ENCODE data around the gene SNAI1.

GRCh38 chr20:50009521-50010454 is 27.0 kb downstream of the SNAI1 start:
- TF ChIP-seq, protein P1, sequence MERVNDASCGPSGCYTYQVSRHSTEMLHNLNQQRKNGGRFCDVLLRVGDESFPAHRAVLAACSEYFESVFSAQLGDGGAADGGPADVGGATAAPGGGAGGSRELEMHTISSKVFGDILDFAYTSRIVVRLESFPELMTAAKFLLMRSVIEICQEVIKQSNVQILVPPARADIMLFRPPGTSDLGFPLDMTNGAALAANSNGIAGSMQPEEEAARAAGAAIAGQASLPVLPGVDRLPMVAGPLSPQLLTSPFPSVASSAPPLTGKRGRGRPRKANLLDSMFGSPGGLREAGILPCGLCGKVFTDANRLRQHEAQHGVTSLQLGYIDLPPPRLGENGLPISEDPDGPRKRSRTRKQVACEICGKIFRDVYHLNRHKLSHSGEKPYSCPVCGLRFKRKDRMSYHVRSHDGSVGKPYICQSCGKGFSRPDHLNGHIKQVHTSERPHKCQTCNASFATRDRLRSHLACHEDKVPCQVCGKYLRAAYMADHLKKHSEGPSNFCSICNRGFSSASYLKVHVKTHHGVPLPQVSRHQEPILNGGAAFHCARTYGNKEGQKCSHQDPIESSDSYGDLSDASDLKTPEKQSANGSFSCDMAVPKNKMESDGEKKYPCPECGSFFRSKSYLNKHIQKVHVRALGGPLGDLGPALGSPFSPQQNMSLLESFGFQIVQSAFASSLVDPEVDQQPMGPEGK (CRISPR knock-in tag; IDR thresholded peaks at IDR 0.05; ENCODE audit: borderline replicate concordance): no peak
- TF ChIP-seq ZFP30 (CRISPR knock-in tag; IDR thresholded peaks at IDR 0.05): no peak
